Smooth muscle cell (in vitro differentiated cells): Measurements from ENCODE around the gene UAP1L1. TPM values are rescaled to one million over a fixed set of nuclear protein-coding genes. Genes with fewer than 3 reads are reported as not detected.

ENCODE experiments used
- DNase-seq: peaks from one replicate; lab custom pipeline; 2025; ENCODE audit not compliant: unreplicated experiment; lab: John Stamatoyannopoulos, UW
- H2AFZ ChIP-seq: fragments of 200-600 bp; sonication (generic); 2 replicates; pipeline ENCODE4 v1.6.0; 2016; ENCODE audit warnings: antibody characterized with exemption, low read depth, mild to moderate bottlenecking
- H3F3A ChIP-seq: fragments of 200-600 bp; sonication (generic); 2 replicates; pipeline ENCODE4 v1.6.0; 2017; ENCODE audit warnings: antibody characterized with exemption, low read depth
- H3K27ac ChIP-seq: fragments of 200-600 bp; sonication (generic); 2 replicates; pipeline ENCODE4 v1.5.1; 2016; ENCODE audit warnings: low read depth, mild to moderate bottlenecking
- H3K27me3 ChIP-seq: fragments of 200-600 bp; sonication (generic); 2 replicates; pipeline ENCODE4 v1.6.1; 2016; ENCODE audit warnings: low read depth, mild to moderate bottlenecking
- H3K36me3 ChIP-seq: fragments of 200-600 bp; sonication (generic); 2 replicates; pipeline ENCODE4 v1.5.1; 2016; ENCODE audit warnings: low read depth
- H3K4me1 ChIP-seq: fragments of 200-600 bp; sonication (generic); 2 replicates; pipeline ENCODE4 v1.5.1; 2016; ENCODE audit warnings: low read depth
- H3K4me2 ChIP-seq: fragments of 200-600 bp; sonication (generic); 2 replicates; pipeline ENCODE4 v1.6.0; 2016; ENCODE audit warnings: mild to moderate bottlenecking
- H3K4me3 ChIP-seq: fragments of 200-600 bp; sonication (generic); 2 replicates; pipeline ENCODE4 v1.5.1; 2016; ENCODE audit warnings: mild to moderate bottlenecking
- H3K79me2 ChIP-seq: fragments of 200-600 bp; sonication (generic); 2 replicates; pipeline ENCODE4 v1.6.0; 2016; ENCODE audit warnings: low read depth, mild to moderate bottlenecking
- H3K9ac ChIP-seq: fragments of 200-600 bp; sonication (generic); 2 replicates; pipeline ENCODE4 v1.6.0; 2016; ENCODE audit warnings: low read depth
- H3K9me3 ChIP-seq: fragments of 200-600 bp; sonication (generic); replicated peaks from 2 replicates; pipeline ENCODE4 v1.5.1; 2016; ENCODE audit warnings: low read depth
- H4K20me1 ChIP-seq: fragments of 200-600 bp; sonication (generic); 2 replicates; pipeline ENCODE4 v1.6.0; 2016; ENCODE audit warnings: low read depth
- CTCF ChIP-seq: fragments of 200-600 bp; sonication (generic); IDR thresholded peaks from 2 replicates; pipeline ENCODE4 v1.5.1; 2017; ENCODE audit warnings: borderline replicate concordance, mild to moderate bottlenecking, antibody characterized with exemption; ENCODE audit not compliant: insufficient read depth, poor library complexity, severe bottlenecking
- WGBS: methylation state at CpG from one replicate; pipeline ENCODE4 v1.1.7; 2016; ENCODE audit warnings: low lambda C conversion rate; 5-methylcytosine and 5-hydroxymethylcytosine counted together
- polyA plus RNA-seq: library from polyadenylated mRNA; unstranded; fragments of >200 nt; fragmentation: Nextera tagmentation; extraction: Ambion mirVana; gene quantifications from 2 replicates; pipeline ENCODE4 v1.2.1, GENCODE V29; 2016
- total RNA-seq: library from RNA; depleted of rRNA; stranded (reverse); fragments of >200 nt; gene quantifications from 2 replicates; pipeline ENCODE4 v1.2.3, GENCODE V29; 2014

Gene UAP1L1
- total and polyA plus RNA-seq, 2 experiments from 2014 or later: 5.8 to 23.8 TPM

DNA sequence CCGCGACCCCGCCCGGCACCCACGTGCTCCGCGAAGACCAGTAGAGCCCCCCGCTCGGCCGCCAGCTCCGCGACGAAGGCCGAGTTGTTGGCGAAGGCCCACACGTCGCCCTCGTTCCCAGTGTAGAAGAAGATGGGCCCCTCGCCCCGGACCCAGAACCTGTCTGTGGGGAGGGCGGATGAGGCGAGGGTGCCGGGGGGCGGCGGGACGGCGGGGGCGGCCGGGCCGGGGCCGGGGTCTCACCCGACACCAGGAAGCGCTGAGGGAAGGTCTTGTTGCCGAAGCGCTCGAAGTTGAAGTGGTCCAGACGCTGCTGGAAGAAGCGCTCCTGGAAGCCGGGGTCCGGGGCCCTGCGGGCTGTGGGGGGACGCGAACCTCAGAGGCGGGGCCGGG is 36.9 kb downstream of the UAP1L1 start:
- Histone ChIP-seq H2AFZ (peak overlapping the region; percentile 58), H3K9ac (no peak overlapping the region), H3K79me2 (no peaks in the 10 kb centered on the region), H3K4me2 (peak overlapping the region; percentile 98), H3K27ac (no peak overlapping the region), H3K27me3 (no peaks in the 10 kb centered on the region), H3K4me3 (peak overlapping the region; percentile 67), H3F3A (no peaks in the 10 kb centered on the region), H4K20me1 (no peaks in the 10 kb centered on the region), H3K36me3 (no peaks in the 10 kb centered on the region), H3K4me1 (peaks cover 3% of the 10 kb centered on the region), H3K9me3 (no peaks in the 10 kb centered on the region)
- 3% methylated on average over 13 of the region's 45 CpGs for WGBS
- TF ChIP-seq CTCF: no peak
- DNase-seq: no peak

DNA sequence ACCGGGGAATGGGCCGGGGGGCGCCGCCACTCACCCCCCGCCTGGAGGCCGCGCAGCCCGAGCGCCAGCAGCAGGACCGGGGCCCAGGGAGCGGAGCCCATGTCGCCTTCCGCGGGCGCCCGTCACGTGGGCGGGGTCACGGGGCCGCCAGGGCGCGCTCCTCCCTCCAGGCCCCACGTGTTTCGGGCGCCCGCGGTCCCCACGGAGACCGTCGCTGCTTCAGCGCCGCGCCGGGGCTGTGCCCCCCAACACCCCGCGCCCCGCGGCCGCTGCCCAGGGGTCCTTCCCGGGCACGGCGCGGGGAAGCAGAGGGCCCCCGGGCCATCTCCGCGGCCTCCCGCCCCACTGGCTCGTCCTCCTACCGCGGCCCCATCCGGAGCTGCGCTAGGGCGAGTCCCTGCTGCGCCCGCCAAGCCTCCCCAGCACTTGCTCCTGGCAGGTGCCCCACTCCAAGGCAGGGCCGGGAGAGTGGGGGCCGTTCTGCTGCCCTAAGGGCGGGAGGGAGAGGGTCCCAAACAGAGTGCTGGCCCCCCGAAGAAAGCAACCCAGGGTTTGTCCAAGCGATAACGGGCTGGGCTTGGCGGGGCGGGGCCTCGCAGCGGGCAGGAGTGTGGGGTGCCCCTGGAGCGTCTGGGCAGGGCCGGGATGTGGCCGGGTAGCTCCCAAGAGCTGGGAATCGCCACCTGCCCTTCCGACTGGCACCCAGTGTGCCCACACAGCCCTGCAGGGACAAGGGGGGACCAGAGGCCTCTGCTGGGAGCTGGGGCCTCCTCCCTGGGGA is 37.5 kb downstream of the UAP1L1 start, which contains the start of gene DPP7:
TSS of gene DPP7 (minus strand) at position 121 of the 781 bp plus-strand sequence. CDS start at position 101, 20 bp downstream.
- H3K27ac ChIP-seq: no peak within 1 kb of the TSS
- H3K4me3 ChIP-seq: peak within 1 kb of the TSS; percentile 67
- H3K4me2 ChIP-seq: peak within 1 kb of the TSS; percentile 98
- no peaks in the 10 kb centered on the region for H3K27me3 ChIP-seq
- peak; percentile 27 for DNase-seq
- WGBS: 27% methylated on average over 22 of the region's 70 CpGs
- H3K9me3 ChIP-seq: no peaks in the 10 kb centered on the region
- peaks cover 3% of the 10 kb centered on the region for H3K4me1 ChIP-seq
- no peaks in the 10 kb centered on the region for H3F3A ChIP-seq
- no peak for TF ChIP-seq CTCF
- no peaks in the 10 kb centered on the region for H3K79me2 ChIP-seq
- no peak within 1 kb of the TSS for H3K9ac ChIP-seq
- no peaks in the 10 kb centered on the region for H3K36me3 ChIP-seq
- H2AFZ ChIP-seq: peak within 1 kb of the TSS; percentile 58
- no peaks in the 10 kb centered on the region for H4K20me1 ChIP-seq

- Histone ChIP-seq H3K79me2 (no peaks in the 10 kb centered on the region), H3K4me2 (no peak overlapping the region), H3K9ac (no peak overlapping the region), H3K36me3 (no peaks in the 10 kb centered on the region), H3K27ac (no peak overlapping the region), H2AFZ (no peak overlapping the region), H3F3A (no peaks in the 10 kb centered on the region), H3K27me3 (no peaks in the 10 kb centered on the region), H3K4me1 (peaks cover 3% of the 10 kb centered on the region), H3K9me3 (no peaks in the 10 kb centered on the region), H4K20me1 (no peaks in the 10 kb centered on the region), H3K4me3 (no peak overlapping the region)
- DNase-seq: no peak
- TF ChIP-seq CTCF: no peak
- whole genome bisulfite sequencing: 88% methylated on average over 20 of the region's 21 CpGs
Observed at GRCh38 chr9:137115394-137116026, 38.2 kb downstream of the UAP1L1 start.
